SU-DHL-6 (cell line): ENCODE data around the gene SCAMP3.

ENCODE experiments used
- H2AFZ ChIP-seq: fragments of 200-600 bp; sonication (generic); 2 replicates; pipeline ENCODE4 v1.6.1; 2014; ENCODE audit warnings: low read depth, mild to moderate bottlenecking, moderate library complexity, mixed read lengths, antibody characterized with exemption, low read length; ENCODE audit not compliant: severe bottlenecking
- H3F3A ChIP-seq: fragments of 200-600 bp; shearing (Covaris generic); 2 replicates; pipeline ENCODE4 v1.6.0; 2016; ENCODE audit warnings: antibody characterized with exemption, mild to moderate bottlenecking; ENCODE audit not compliant: insufficient read depth
- H3K27ac ChIP-seq: fragments of 200-600 bp; sonication (generic); 2 replicates; pipeline ENCODE4 v1.5.1; 2016; ENCODE audit warnings: low read depth, mild to moderate bottlenecking, low read length, moderate library complexity, mixed read lengths
- H3K27me3 ChIP-seq: fragments of 200-600 bp; sonication (generic), shearing (Covaris generic); 2 replicates; pipeline ENCODE4 v1.6.0; 2014; ENCODE audit warnings: mild to moderate bottlenecking, low read length
- H3K36me3 ChIP-seq: fragments of 200-600 bp; sonication (generic); 2 replicates; pipeline ENCODE4 v1.6.1; 2014; ENCODE audit warnings: mild to moderate bottlenecking, low read length, mixed read lengths
- H3K4me2 ChIP-seq: fragments of 300-600, 200-600 bp; shearing (Covaris generic), sonication (generic); 2 replicates; pipeline ENCODE4 v1.6.0; 2014; ENCODE audit warnings: low read length, low read depth, mild to moderate bottlenecking; ENCODE audit not compliant: poor library complexity, severe bottlenecking
- H3K4me3 ChIP-seq: fragments of 200-600 bp; sonication (generic); 2 replicates; pipeline ENCODE4 v1.5.1; 2014; ENCODE audit warnings: antibody characterized with exemption, low read length, mild to moderate bottlenecking, mixed read lengths; ENCODE audit not compliant: insufficient read depth, poor library complexity, severe bottlenecking
- H3K79me2 ChIP-seq: fragments of 200-600 bp; sonication (generic); 2 replicates; pipeline ENCODE4 v1.6.1; 2014; ENCODE audit warnings: mild to moderate bottlenecking, low read length, moderate library complexity; ENCODE audit not compliant: insufficient read depth
- H3K9ac ChIP-seq: fragments of 200-600 bp; sonication (generic); 2 replicates; pipeline ENCODE4 v1.7.0; 2014; ENCODE audit warnings: mild to moderate bottlenecking, low read length
- H3K9me2 ChIP-seq: fragments of 200-600 bp; sonication (generic); replicated peaks from 2 replicates; pipeline ENCODE4 v1.6.1; 2014; ENCODE audit warnings: low read length; ENCODE audit not compliant: insufficient read depth
- H3K9me3 ChIP-seq: fragments of 200-600 bp; sonication (generic); 2 replicates; pipeline ENCODE4 v1.6.1; 2014; ENCODE audit warnings: low read length, mixed read lengths; ENCODE audit not compliant: insufficient read depth
- H4K20me1 ChIP-seq: fragments of 200-600 bp; sonication (generic); 2 replicates; pipeline ENCODE4 v1.6.1; 2014; ENCODE audit warnings: low read depth, mild to moderate bottlenecking, antibody characterized with exemption, low read length, moderate library complexity, mixed read lengths
- CTCF ChIP-seq: fragments of 200-600 bp; sonication (generic); IDR thresholded peaks from one replicate; pipeline ENCODE4 v1.5.1; 2017; ENCODE audit warnings: antibody characterized with exemption, mild to moderate bottlenecking, low read length, moderate library complexity; ENCODE audit not compliant: insufficient read depth, poor library complexity, severe bottlenecking
- EZH2phosphoT487 ChIP-seq: fragments of 200-600 bp; sonication (generic), shearing (Covaris generic); conservative IDR thresholded peaks from 2 replicates; pipeline ENCODE4 v1.6.1; 2018; ENCODE audit warnings: mild to moderate bottlenecking, antibody characterized with exemption, low read length, moderate library complexity, mixed read lengths

SCAMP3 gene

GRCh38 chr1:155301342-155301841 is 39.2 kb upstream of the SCAMP3 start, which contains the start of gene PKLR:
TSS of gene PKLR (minus strand) at chr1:155301438. CDS start at chr1:155301395, 43 bp downstream.
- Histone ChIP-seq H3K9me2 (no peaks in the 10 kb centered on the region), H3K36me3 (no peaks in the 10 kb centered on the region), H3K79me2 (no peaks in the 10 kb centered on the region), H3K9me3 (no peaks in the 10 kb centered on the region), H3K27me3 (no peaks in the 10 kb centered on the region), H2AFZ (no peak within 1 kb of the TSS), H3F3A (no peaks in the 10 kb centered on the region), H3K9ac (no peak within 1 kb of the TSS), H3K4me3 (no peak within 1 kb of the TSS), H3K27ac (no peak within 1 kb of the TSS), H3K4me2 (no peak within 1 kb of the TSS), H4K20me1 (no peaks in the 10 kb centered on the region)
- no peak for TF ChIP-seq EZH2phosphoT487
- no peak for TF ChIP-seq CTCF

DNA sequence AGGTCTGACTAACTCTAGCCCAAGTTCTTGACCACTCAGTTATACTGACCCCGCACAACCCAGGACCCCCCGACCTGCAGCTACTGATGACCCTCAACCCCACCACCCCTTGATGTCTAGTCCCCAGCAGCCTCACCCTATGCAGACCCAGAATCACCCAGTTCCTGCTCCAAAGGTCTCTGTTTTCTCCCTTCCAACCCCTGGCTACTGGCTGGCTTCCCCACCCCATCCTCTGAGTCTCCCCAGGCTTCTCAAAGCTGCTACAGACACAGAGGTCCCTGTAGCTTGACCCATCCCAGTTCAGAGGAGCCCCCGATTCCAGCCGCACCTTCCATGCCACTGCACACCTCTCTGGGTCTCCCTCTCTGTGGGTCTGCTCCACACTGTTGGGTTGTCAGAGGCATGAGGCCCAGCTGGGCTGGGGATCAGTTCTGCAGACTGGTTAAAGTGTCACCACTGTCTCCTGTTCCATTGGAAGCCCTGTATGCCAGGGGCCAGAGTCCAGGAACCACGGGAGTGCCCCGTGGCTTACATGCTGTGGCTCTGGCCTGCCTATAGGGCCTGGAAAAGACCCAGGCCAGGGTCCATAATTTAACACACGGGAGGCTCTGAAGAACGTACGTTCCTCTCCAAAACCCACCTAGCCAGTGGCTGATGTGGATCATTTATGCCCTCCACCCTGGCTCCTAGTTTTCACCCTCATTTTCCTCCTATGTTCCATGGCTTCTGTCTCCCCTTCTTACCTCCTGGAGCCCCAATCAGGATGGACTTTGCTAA is 38.6 kb upstream of the SCAMP3 start:
- H3K4me2 ChIP-seq = no peak overlapping the region
- no peak overlapping the region for H2AFZ ChIP-seq
- no peaks in the 10 kb centered on the region for H3K36me3 ChIP-seq
- no peak overlapping the region for H3K4me3 ChIP-seq
- H4K20me1 ChIP-seq = no peaks in the 10 kb centered on the region
- H3K9me2 ChIP-seq = no peaks in the 10 kb centered on the region
- H3F3A ChIP-seq = no peaks in the 10 kb centered on the region
- H3K9ac ChIP-seq = no peak overlapping the region
- H3K79me2 ChIP-seq = no peaks in the 10 kb centered on the region
- TF ChIP-seq EZH2phosphoT487 (no peak), CTCF (no peak)
- no peak overlapping the region for H3K27ac ChIP-seq
- H3K27me3 ChIP-seq = no peaks in the 10 kb centered on the region
- no peaks in the 10 kb centered on the region for H3K9me3 ChIP-seq

DNA sequence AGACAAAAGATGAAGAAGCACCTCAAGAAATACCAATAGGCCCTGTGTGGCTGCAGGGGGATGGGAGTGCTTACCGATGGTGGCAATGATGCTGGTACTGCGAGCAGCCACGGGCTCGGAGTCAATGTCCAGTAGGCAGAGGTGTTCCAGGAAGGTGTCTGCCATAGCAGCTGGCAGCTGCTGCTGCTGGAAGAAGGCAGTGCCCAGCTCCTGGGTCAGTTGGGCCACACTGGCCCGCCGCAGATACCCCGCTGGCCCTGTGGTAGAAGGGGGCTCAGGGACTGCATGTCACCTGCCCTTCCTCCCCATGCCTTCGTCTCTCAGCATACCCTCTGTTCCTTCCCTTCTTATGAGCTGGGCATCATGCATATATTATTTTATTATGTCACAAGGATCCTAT is 37.9 kb upstream of the SCAMP3 start:
- Histone ChIP-seq H3K9me3 (no peaks in the 10 kb centered on the region), H3K27me3 (no peaks in the 10 kb centered on the region)
- TF ChIP-seq CTCF (no peak), EZH2phosphoT487 (no peak)

More for the DNA sequence above, 37.9 kb upstream of the SCAMP3 start:
- Histone ChIP-seq H2AFZ (no peak overlapping the region), H3K27ac (no peak overlapping the region), H3K4me2 (no peak overlapping the region), H3K9me2 (no peaks in the 10 kb centered on the region), H3K36me3 (no peaks in the 10 kb centered on the region), H4K20me1 (no peaks in the 10 kb centered on the region), H3F3A (no peaks in the 10 kb centered on the region), H3K4me3 (no peak overlapping the region), H3K9ac (no peak overlapping the region), H3K79me2 (no peaks in the 10 kb centered on the region)
